GM18511 (cell line): ENCODE results near the gene SLC12A6.
"Not testable (repeated sequence)": the region's sequence is repeated elsewhere in the genome, so short reads cannot be mapped to it uniquely, and the experiment has no call there.

ENCODE experiments used
- ATAC-seq: cut with Tn5 transposase; IDR thresholded peaks from one replicate; pipeline ENCODE4 v1.9.1; 2021; ENCODE audit warnings: mild to moderate bottlenecking, moderate library complexity; ENCODE audit not compliant: unreplicated experiment

Gene SLC12A6

GRCh38 chr15:34209421-34210282 is 127.9 kb downstream of the SLC12A6 start, which contains the start of gene KATNBL1:
Gene KATNBL1 (minus strand): TSS chr15:34210096. CDS start chr15:34163676, 46,420 bp downstream.
- peak; percentile 93 for ATAC-seq

- no peak for ATAC-seq
Measured at GRCh38 chr15:34206011-34206410, 131.6 kb downstream of the SLC12A6 start.

DNA sequence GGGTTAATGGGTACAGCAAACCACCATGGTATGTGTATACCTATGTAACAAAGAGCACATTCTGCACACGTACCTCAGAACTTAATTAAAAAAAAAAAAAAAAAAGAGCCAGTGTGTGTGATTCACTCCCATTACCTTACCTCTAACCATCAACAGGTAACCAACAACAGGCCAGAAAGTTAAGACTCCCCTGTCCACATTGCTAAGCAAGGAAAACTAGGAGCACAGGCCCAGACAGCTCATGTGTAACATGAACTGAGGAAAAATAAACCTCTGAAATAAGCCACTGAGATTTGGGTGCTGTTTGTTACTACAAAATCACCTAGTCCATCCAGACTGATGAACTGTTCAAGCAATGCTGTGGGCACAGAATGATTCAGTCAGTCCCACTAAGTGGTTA is 133.6 kb downstream of the SLC12A6 start:
- ATAC-seq, result no peak

DNA sequence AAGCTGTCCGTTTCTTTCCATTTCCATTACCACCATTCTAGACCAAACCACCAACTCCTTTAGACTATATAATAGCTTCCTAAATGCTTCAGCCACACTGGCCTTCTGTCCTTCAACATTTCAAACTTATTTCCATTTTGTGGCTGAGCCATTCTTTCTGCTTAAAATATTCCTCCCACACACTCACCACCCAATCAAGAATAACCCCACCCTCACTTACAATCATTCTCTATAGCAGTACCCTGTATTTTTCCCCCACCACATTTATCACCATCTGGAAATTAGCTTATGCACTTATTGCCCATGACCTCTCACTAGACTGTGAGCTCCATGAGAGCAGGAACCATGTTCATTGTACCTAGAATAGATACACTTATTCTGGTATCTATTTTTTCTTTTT is 134.3 kb downstream of the SLC12A6 start:
- no peak for ATAC-seq

DNA sequence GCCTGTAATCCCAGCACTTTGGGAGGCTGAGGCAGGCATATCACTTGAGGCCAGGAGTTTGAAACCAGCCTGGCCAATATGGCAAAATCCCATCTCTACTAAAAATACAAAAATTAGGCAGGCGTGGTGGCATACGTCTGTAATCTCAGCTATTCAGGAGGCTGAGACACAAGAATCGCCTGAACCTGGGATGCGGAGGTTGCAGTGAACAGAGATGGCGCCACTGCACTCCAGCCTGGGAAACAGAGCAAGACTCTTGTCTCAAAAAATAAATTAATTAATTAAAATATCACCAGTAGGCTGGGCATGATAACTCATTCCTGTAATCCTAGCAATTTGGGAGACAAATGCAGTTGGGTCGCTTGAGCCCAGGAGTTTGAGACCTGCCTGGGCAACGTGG is 144.3 kb downstream of the SLC12A6 start:
- ATAC-seq, result not testable (repeated sequence)

DNA sequence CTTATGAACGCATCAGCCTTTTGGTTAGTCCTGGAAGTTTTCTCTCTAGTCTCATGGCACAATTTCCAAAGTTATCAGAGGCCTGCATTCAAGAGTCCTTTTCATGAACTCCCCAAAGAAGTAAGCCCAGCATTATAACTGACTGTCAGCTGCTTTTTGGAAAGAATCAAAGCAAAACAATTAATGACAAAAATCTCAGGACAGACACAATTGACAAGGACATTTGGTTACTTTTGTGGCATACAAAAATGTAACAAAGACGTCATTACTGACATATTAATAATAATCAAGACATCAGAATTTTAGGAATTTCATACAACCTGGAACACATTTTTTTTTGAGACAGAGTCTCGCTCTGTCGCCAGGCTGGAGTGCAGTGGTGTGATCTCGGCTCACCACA is 148.9 kb downstream of the SLC12A6 start:
- no peak for ATAC-seq

GRCh38 chr15:34185666-34186065 is 151.9 kb downstream of the SLC12A6 start:
- no peak for ATAC-seq

DNA sequence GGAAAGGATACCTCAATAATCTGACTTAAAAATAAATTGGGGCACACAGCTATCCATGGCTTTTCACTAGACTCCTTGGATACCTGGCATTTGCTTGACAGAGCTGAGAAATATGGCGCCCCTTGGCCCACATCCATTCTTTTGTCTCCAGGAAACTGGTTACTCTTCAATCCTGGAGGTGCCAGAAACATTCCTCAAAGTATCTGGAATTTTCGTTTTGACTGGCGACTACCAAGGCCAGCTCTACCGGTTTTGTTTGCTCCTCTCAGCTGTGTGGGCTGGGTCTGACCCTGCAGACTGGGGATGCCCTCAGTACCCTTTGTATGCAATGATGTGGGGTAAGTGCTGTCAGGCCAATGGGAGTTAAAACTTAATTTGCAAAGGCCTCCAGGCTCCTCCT is 154.6 kb downstream of the SLC12A6 start:
- ATAC-seq, result no peak
